NK-92 (cell line): ENCODE results near the gene SMTNL1.

Source experiments
- DNase-seq: peaks from one replicate; lab custom pipeline; 2025; ENCODE audit not compliant: unreplicated experiment; lab: John Stamatoyannopoulos, UW

Gene SMTNL1

GRCh38 chr11:57543593-57543992 lies 6.2 kb downstream of the SMTNL1 start:
- DNase-seq: no peak

GRCh38 chr11:57544566-57544965 lies 7.2 kb downstream of the SMTNL1 start:
- no peak for DNase-seq

- DNase-seq: no peak
Measured at GRCh38 chr11:57545883-57546282, 8.5 kb downstream of the SMTNL1 start.

- DNase-seq: no peak
Measured at GRCh38 chr11:57546451-57546850, 9.1 kb downstream of the SMTNL1 start.

- no peak for DNase-seq
Measured at GRCh38 chr11:57546869-57547475, 9.6 kb downstream of the SMTNL1 start.

GRCh38 chr11:57547854-57548377 lies 10.5 kb downstream of the SMTNL1 start:
- no peak for DNase-seq

- DNase-seq: no peak
Measured at GRCh38 chr11:57549983-57550382, 12.6 kb downstream of the SMTNL1 start.

- DNase-seq: no peak
Measured at GRCh38 chr11:57551941-57552340, 14.5 kb downstream of the SMTNL1 start.

- DNase-seq: no peak
Measured at GRCh38 chr11:57552479-57552878, 15.1 kb downstream of the SMTNL1 start.

GRCh38 chr11:57555393-57555792 lies 18.0 kb downstream of the SMTNL1 start:
- no peak for DNase-seq

- no peak for DNase-seq
Measured at GRCh38 chr11:57556041-57556440, 18.6 kb downstream of the SMTNL1 start.

- DNase-seq: no peak
Measured at GRCh38 chr11:57560146-57560545, 22.8 kb downstream of the SMTNL1 start.

GRCh38 chr11:57562596-57562995 lies 25.2 kb downstream of the SMTNL1 start:
- no peak for DNase-seq

GRCh38 chr11:57566005-57566904 lies 28.9 kb downstream of the SMTNL1 start:
- no peak for DNase-seq

GRCh38 chr11:57566905-57567514 lies 29.6 kb downstream of the SMTNL1 start:
- no peak for DNase-seq

- DNase-seq: no peak
Measured at GRCh38 chr11:57567515-57568329, 30.3 kb downstream of the SMTNL1 start, which contains the start of gene UBE2L6. Gene UBE2L6 (minus strand): TSS chr11:57567672. CDS start chr11:57567611, 61 bp downstream.

- DNase-seq: no peak
Measured at GRCh38 chr11:57568330-57568766, 31.0 kb downstream of the SMTNL1 start.

- no peak for DNase-seq
Measured at GRCh38 chr11:57571606-57572005, 34.2 kb downstream of the SMTNL1 start.

GRCh38 chr11:57574061-57574460 lies 36.7 kb downstream of the SMTNL1 start:
- DNase-seq: no peak

- DNase-seq: no peak
Measured at GRCh38 chr11:57584341-57584740, 46.9 kb downstream of the SMTNL1 start.

GRCh38 chr11:57585301-57585700 lies 47.9 kb downstream of the SMTNL1 start:
- no peak for DNase-seq
